Measurements from ENCODE around the gene FBXL17. TPM values are rescaled to one million over a fixed set of nuclear protein-coding genes. Genes with fewer than 3 reads are reported as not detected.
"Not testable (repeated sequence)": the region's sequence is repeated elsewhere in the genome, so short reads cannot be mapped to it uniquely, and the experiment has no call there.

The FBXL17 gene
- total RNA-seq, 1 experiment from 2014 or later: 16.2 TPM

GRCh38 chr5:108168915-108169314, 213.0 kb downstream of the FBXL17 start:
- H3K9me3 ChIP-seq: no peaks in the 10 kb centered on the region
- DNase-seq: no peak
- no peaks in the 10 kb centered on the region for H3K27me3 ChIP-seq
- no peaks in the 10 kb centered on the region for H3K36me3 ChIP-seq
- no peak overlapping the region for H3K4me3 ChIP-seq

DNA sequence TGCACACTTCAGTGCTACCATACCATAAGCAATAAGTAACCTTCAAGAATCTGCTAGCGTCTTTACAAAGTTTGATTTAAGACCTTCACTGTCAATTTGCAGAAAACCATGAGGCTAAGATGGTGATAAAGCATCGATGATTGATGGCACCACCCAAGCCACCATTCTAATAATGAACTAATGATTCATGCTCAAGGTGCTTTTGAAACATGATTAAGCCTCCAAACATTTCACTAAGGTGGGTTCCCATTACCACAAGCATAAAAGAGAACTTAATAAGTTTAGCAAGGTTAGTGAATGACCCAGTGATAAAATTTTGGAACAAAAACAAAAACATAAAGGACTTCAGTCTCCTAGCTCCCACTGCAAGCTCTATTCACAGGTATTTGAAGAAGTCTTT, 214.7 kb downstream of the FBXL17 start:
- H3K27me3 ChIP-seq: no peaks in the 10 kb centered on the region
- no peaks in the 10 kb centered on the region for H3K9me3 ChIP-seq
- H3K36me3 ChIP-seq: no peaks in the 10 kb centered on the region
- H3K4me3 ChIP-seq: no peak overlapping the region
- DNase-seq: no peak

- Histone ChIP-seq H3K9me3 (no peaks in the 10 kb centered on the region), H3K36me3 (no peaks in the 10 kb centered on the region), H3K4me3 (no peak overlapping the region), H3K27me3 (no peaks in the 10 kb centered on the region)
- DNase-seq: no peak
These were observed 217.3 kb downstream of the FBXL17 start for GRCh38 chr5:108164574-108164973.

DNA sequence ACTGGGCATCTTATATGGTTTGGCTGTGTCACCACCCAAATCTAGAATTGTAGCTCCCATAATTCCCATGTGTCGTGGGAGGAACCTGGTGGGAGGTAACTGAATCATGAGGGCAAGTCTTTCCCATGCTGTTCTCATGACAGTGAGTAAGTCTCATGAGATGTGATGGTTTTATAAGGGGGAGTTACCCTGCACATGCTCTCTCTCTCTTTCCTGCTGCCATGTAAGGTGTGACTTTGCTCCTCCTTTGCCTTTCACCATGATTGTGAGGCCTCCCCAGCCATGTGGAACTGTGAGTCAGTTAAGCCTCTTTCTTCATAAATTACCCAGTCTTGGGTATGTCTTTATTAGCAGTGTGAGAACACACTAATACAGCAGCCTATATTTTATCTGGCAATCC, 229.0 kb downstream of the FBXL17 start:
- DNase-seq, H3K36me3 ChIP-seq, H3K4me3 ChIP-seq, H3K9me3 ChIP-seq, H3K27me3 ChIP-seq: not testable (repeated sequence)

DNA sequence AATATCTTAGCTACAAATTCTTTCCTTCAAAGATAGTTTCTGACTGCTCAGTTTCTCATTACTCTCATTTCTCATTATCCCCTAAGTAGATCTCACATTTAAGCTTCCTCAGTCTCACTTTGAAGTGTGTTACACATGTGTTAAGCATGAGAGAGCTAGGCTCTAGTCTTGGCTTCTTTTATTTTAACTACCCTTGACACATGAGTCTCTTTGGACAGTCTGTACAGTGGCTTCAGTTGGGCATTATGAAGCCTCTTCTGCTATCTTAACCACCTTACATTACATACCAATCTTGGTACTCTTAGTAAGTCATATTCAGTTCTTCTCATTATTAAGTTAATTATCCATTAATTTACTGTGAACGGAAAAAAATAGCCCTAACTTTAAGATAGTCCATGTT, 232.5 kb downstream of the FBXL17 start:
- H3K9me3 ChIP-seq: no peaks in the 10 kb centered on the region
- no peak overlapping the region for H3K4me3 ChIP-seq
- no peaks in the 10 kb centered on the region for H3K36me3 ChIP-seq
- H3K27me3 ChIP-seq: no peaks in the 10 kb centered on the region
- no peak for DNase-seq

DNA sequence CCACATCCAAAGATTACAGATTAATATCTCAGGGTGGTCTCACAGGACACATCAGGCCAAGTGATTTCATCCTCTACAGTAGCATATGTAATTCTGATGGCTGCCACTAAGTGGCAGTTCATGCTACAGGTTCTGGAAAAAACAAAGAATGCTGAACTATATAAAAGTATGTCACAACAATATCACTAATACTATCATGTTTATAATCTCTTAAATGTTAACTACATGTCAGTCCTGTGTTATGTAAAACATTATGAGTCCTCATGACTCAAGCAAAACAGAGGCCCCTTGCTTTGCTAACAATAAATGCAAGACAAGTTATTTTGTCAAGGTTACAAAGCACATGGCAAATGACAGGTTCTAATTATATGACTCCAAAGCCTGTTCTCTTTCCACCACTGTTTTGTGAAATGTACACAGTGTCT, 233.2 kb downstream of the FBXL17 start:
- Histone ChIP-seq H3K36me3 (no peaks in the 10 kb centered on the region), H3K4me3 (no peak overlapping the region), H3K9me3 (no peaks in the 10 kb centered on the region), H3K27me3 (no peaks in the 10 kb centered on the region)
- no peak for DNase-seq

DNA sequence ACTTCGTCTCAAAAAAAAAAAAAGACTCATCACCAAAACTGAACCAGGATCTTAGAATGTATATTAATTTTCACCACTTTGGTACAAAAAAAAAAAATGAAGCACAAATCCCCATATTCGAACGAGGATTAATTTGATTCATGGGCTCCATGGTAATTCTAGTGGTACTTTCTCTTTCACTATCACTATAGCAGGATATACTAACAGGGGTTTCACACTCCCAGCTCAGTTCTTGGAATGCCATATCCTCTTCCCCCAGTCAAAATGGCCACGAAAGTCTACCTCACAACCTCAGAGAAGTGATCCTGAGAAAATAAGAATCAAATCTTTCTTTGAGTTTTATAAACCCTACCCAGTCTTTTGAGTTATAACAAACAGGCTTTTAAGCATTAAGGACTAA, 235.7 kb downstream of the FBXL17 start:
- Histone ChIP-seq H3K4me3 (no peak overlapping the region), H3K9me3 (no peaks in the 10 kb centered on the region), H3K27me3 (no peaks in the 10 kb centered on the region), H3K36me3 (no peaks in the 10 kb centered on the region)
- DNase-seq: no peak

GRCh38 chr5:108145351-108145750, 236.5 kb downstream of the FBXL17 start:
- H3K4me3 ChIP-seq: no peak overlapping the region
- DNase-seq: no peak
- H3K9me3 ChIP-seq: no peaks in the 10 kb centered on the region
- no peaks in the 10 kb centered on the region for H3K27me3 ChIP-seq
- no peaks in the 10 kb centered on the region for H3K36me3 ChIP-seq

- DNase-seq: no peak
- H3K36me3 ChIP-seq: no peaks in the 10 kb centered on the region
- H3K4me3 ChIP-seq: no peak overlapping the region
- no peaks in the 10 kb centered on the region for H3K27me3 ChIP-seq
- no peaks in the 10 kb centered on the region for H3K9me3 ChIP-seq
These were observed 237.6 kb downstream of the FBXL17 start for GRCh38 chr5:108144332-108144731.

DNA sequence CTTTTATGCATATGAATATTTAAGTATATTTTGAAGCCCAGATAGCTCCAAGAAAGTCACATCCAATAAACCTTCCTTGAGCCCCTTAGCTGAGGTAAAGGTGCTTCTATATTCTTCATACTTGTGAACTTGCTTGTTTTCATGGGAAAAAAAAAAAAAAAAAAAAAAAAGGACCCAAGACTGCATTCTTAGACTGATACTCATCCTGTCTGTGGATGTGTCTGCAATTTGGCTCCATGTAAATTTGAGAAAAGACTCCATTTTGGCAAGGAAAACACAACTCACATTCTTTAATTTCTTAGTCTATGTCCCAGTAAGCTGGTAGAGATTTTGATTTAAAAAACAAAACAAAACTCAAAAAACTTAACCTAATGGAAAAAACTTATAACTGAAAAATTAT, 238.3 kb downstream of the FBXL17 start:
- Histone ChIP-seq H3K4me3 (no peak overlapping the region), H3K27me3 (no peaks in the 10 kb centered on the region), H3K9me3 (no peaks in the 10 kb centered on the region), H3K36me3 (no peaks in the 10 kb centered on the region)
- DNase-seq: no peak

DNA sequence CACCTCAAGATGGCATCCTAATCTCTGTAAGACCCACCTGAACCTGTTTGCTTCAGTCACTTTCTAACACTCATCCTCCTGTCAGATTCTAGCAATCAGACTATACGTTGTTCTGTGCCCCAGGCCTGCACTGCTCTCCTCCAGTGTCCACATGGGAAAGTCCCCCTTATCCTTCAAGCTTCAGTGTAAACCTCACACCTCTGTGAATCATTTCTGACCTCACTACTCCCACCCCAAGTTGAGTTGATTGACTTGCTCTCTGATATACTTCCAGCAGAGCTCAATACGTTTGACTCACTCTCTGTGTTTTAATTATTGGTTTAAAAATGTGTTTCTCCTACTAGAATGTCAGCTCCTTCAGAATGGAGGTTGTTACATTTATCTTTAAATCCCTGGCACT, 240.2 kb downstream of the FBXL17 start:
- no peaks in the 10 kb centered on the region for H3K36me3 ChIP-seq
- H3K9me3 ChIP-seq: no peaks in the 10 kb centered on the region
- no peaks in the 10 kb centered on the region for H3K27me3 ChIP-seq
- DNase-seq: no peak
- no peak overlapping the region for H3K4me3 ChIP-seq

DNA sequence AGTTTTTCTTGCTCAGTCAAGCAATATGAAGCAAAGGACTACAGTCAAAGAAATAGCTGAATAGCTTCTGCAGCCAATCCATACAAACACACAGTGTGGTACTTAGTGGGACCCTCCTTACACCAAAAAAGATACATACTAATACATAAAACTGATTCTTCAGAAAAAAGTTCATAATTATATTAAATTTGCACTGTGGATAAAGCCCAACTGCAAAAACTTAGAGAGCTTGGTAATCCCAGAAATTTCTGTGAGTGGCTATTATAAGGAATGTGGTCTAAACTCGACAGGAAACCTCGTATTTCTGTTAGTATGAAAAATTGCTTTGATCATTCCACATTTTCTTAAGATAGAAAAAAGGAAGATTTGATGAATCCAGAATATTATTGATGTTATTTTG, 245.4 kb downstream of the FBXL17 start:
- no peaks in the 10 kb centered on the region for H3K36me3 ChIP-seq
- no peaks in the 10 kb centered on the region for H3K9me3 ChIP-seq
- DNase-seq: no peak
- H3K4me3 ChIP-seq: no peak overlapping the region
- no peaks in the 10 kb centered on the region for H3K27me3 ChIP-seq

- no peak overlapping the region for H3K4me3 ChIP-seq
- no peak for DNase-seq
- H3K36me3 ChIP-seq: no peaks in the 10 kb centered on the region
- no peaks in the 10 kb centered on the region for H3K27me3 ChIP-seq
- no peaks in the 10 kb centered on the region for H3K9me3 ChIP-seq
These were observed 252.8 kb downstream of the FBXL17 start for GRCh38 chr5:108129129-108129528.

GRCh38 chr5:108125771-108126511, 256.0 kb downstream of the FBXL17 start:
- Histone ChIP-seq H3K36me3 (no peaks in the 10 kb centered on the region), H3K4me3 (no peak overlapping the region), H3K27me3 (no peaks in the 10 kb centered on the region), H3K9me3 (no peaks in the 10 kb centered on the region)
- DNase-seq: no peak

DNA sequence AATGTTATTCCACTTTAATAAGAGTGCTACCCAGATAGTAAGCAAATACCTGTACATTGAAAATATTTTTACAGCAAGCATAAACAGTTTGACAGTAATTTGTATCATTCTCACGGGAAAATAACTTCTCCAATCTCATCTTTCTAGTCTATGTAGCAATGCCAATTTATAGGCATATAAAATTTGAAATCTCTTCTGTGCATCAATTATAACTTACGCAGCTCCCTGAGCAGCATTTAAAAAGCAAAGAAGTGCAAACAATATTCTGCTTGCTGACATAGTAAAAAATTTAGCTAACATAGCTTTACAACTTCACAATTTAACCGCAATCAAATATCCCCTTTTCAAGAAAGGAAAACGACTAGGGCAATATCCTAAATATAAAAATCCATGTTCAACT, 257.3 kb downstream of the FBXL17 start:
- Histone ChIP-seq H3K4me3 (no peak overlapping the region), H3K36me3 (no peaks in the 10 kb centered on the region), H3K9me3 (no peaks in the 10 kb centered on the region), H3K27me3 (no peaks in the 10 kb centered on the region)
- DNase-seq: no peak

DNA sequence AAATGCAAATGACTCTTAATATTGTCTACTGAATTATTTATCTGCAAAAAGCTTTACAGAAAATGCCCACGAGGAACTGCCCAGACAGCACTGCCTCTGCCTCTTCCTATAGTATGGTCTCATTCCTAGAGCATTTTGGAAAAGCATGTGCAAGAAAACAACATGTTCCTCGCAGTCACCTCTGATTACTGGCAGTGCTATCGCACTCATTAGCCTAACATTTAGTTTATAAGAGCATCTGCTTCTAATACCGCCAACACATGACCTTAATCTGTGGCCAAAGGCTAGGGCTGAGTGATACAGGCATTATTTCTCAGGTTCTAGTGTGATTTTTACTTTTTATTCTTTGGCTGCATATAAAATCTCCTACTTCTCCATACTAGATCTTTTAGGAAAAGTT, 259.2 kb downstream of the FBXL17 start:
- Histone ChIP-seq H3K36me3 (no peaks in the 10 kb centered on the region), H3K9me3 (no peaks in the 10 kb centered on the region), H3K27me3 (no peaks in the 10 kb centered on the region), H3K4me3 (no peak overlapping the region)
- DNase-seq: no peak

- no peak for DNase-seq
- no peaks in the 10 kb centered on the region for H3K27me3 ChIP-seq
- H3K4me3 ChIP-seq: no peak overlapping the region
- no peaks in the 10 kb centered on the region for H3K9me3 ChIP-seq
- H3K36me3 ChIP-seq: no peaks in the 10 kb centered on the region
These were observed 262.9 kb downstream of the FBXL17 start for GRCh38 chr5:108118813-108119514.

- Histone ChIP-seq H3K27me3 (no peaks in the 10 kb centered on the region), H3K4me3 (no peak overlapping the region), H3K9me3 (0 out of 2 replicates have a peak, but pooled peaks cover 4% of the 10 kb centered on the region), H3K36me3 (no peaks in the 10 kb centered on the region)
- DNase-seq: no peak
These were observed 266.2 kb downstream of the FBXL17 start for GRCh38 chr5:108115673-108116072.
